Caco-2 (cell line): ENCODE data around the gene BRD3OS. TPM values are rescaled to one million over a fixed set of nuclear protein-coding genes. Genes with fewer than 3 reads are reported as not detected.

Experiments used
- BruUV-seq: library from RNA; stranded (reverse); fragments of 400-500 nt; replicated peaks from 2 replicates; lab custom pipeline; 2021; lab: Mats Ljungman, UMichigan
- CTCF ChIA-PET: fragments of 300-600 bp; sonication (Branson Sonifier 250); formaldehyde crosslinking; loops from one replicate; lab custom pipeline; 2022; ENCODE audit warnings: antibody characterized with exemption; lab: Charles Lee
- POLR2A ChIA-PET: fragments of 300-600 bp; sonication (Branson Sonifier 250); formaldehyde crosslinking; loops from one replicate; lab custom pipeline; 2022; ENCODE audit warnings: antibody characterized with exemption; lab: Charles Lee
- DNase-seq, 2 experiments: peaks; one replicate each; pipeline versions ENCODE4 v3.0.0 to v3.0.0-alpha.2; 2020 to 2022
- H3K27me3 ChIP-seq: replicated peaks from 2 replicates; pipeline ENCODE4 v1.6.0; 2011; ENCODE audit warnings: low read length; ENCODE audit not compliant: control insufficient read depth, insufficient read depth
- H3K36me3 ChIP-seq: 2 replicates; pipeline ENCODE4 v1.5.1; 2011; ENCODE audit warnings: low read length; ENCODE audit not compliant: control insufficient read depth, insufficient read depth
- H3K4me1 ChIP-seq: fragments of 250-450 bp; sonication (Bioruptor Pico); 2 replicates; pipeline ENCODE4 v1.5.1; 2020; ENCODE audit warnings: mild to moderate bottlenecking
- H3K4me3 ChIP-seq: 2 replicates; pipeline ENCODE4 v1.5.1; 2011; ENCODE audit warnings: low read depth, mild to moderate bottlenecking, control low read depth, low read length
- H3K9me3 ChIP-seq: fragments of 250-450 bp; sonication (Bioruptor Pico); 2 replicates; pipeline ENCODE4 v1.5.1; 2020; ENCODE audit warnings: mild to moderate bottlenecking, moderate library complexity
- H3K27ac Mint-ChIP-seq: one replicate; pipeline ENCODE4 v1.8.0; 2022; ENCODE audit warnings: mixed read lengths; ENCODE audit not compliant: unreplicated experiment
- H3K27me3 Mint-ChIP-seq: one replicate; pipeline ENCODE4 v1.8.0; 2022; ENCODE audit warnings: mixed read lengths; ENCODE audit not compliant: insufficient read depth, unreplicated experiment
- H3K36me3 Mint-ChIP-seq: one replicate; pipeline ENCODE4 v1.8.0; 2022; ENCODE audit warnings: mild to moderate bottlenecking, mixed read lengths; ENCODE audit not compliant: insufficient read depth, unreplicated experiment
- H3K4me1 Mint-ChIP-seq: one replicate; pipeline ENCODE4 v1.8.0; 2022; ENCODE audit warnings: low read depth, mixed read lengths; ENCODE audit not compliant: unreplicated experiment
- H3K4me3 Mint-ChIP-seq: one replicate; pipeline ENCODE4 v1.8.0; 2022; ENCODE audit warnings: mild to moderate bottlenecking, moderate library complexity, mixed read lengths; ENCODE audit not compliant: unreplicated experiment
- H3K9me3 Mint-ChIP-seq: one replicate; pipeline ENCODE4 v1.8.0; 2022; ENCODE audit warnings: mixed read lengths; ENCODE audit not compliant: unreplicated experiment
- CTCF ChIP-seq, 2 experiments: fragments of 200-600 bp in 1 of 2; IDR thresholded peaks; 1 replicate in 1 of 2; 2 replicates in 1 of 2; pipeline versions ENCODE4 v1.5.1 to v1.8.0; 2011 to 2022; ENCODE audit warnings: antibody characterized with exemption in 1 of 2, control low read depth in 1 of 2, inconsistent platforms in 1 of 2, low read depth in 1 of 2, low read length in 1 of 2, mild to moderate bottlenecking in 1 of 2, moderate library complexity in 1 of 2; ENCODE audit not compliant: insufficient read depth in 1 of 2, severe bottlenecking in 1 of 2, unreplicated experiment in 1 of 2
- intact Hi-C: fragments of 100-400 bp; cut with micrococcal nuclease; formaldehyde crosslinking; loops from one replicate; pipeline ENCODE4 v1.10.0; 2022; ENCODE audit not compliant: unreplicated experiment
- total RNA-seq: library from RNA; stranded (reverse); gene quantifications from 2 replicates; pipeline ENCODE4 v1.2.3, GENCODE V29; 2022

The BRD3OS gene
- total RNA-seq, 1 experiment from 2014 or later, result 9.4 TPM

- peaks cover 24% of the 10 kb centered on the region for H3K36me3 Mint-ChIP-seq
- no peak for TF ChIP-seq CTCF (IDR thresholded peaks at IDR 0.05; ENCODE audit: insufficient read depth in 1 of 2, low read depth in 1 of 2, low read length in 1 of 2, severe bottlenecking in 1 of 2, unreplicated experiment in 1 of 2)
- no peak for DNase-seq
- H3K9me3 Mint-ChIP-seq, result no peaks in the 10 kb centered on the region
- no peaks in the 10 kb centered on the region for H3K36me3 ChIP-seq
- CTCF ChIA-PET, result no interaction called here
- H3K4me3 Mint-ChIP-seq, result no peak overlapping the region
- BruUV-seq, result no TSS peak
- POLR2A ChIA-PET, result no interaction called here
- peak overlapping the region; percentile 80 for H3K27ac Mint-ChIP-seq
- no peaks in the 10 kb centered on the region for H3K9me3 ChIP-seq
- intact Hi-C loops, result no loop called here
- H3K27me3 Mint-ChIP-seq, result no peaks in the 10 kb centered on the region
- H3K4me1 Mint-ChIP-seq, result peaks cover 17% of the 10 kb centered on the region
- no peaks in the 10 kb centered on the region for H3K27me3 ChIP-seq
- no peak overlapping the region for H3K4me3 ChIP-seq
- H3K4me1 ChIP-seq, result peaks cover 26% of the 10 kb centered on the region
Measured at GRCh38 chr9:133979921-133980863, 45.1 kb upstream of the BRD3OS start.

DNA sequence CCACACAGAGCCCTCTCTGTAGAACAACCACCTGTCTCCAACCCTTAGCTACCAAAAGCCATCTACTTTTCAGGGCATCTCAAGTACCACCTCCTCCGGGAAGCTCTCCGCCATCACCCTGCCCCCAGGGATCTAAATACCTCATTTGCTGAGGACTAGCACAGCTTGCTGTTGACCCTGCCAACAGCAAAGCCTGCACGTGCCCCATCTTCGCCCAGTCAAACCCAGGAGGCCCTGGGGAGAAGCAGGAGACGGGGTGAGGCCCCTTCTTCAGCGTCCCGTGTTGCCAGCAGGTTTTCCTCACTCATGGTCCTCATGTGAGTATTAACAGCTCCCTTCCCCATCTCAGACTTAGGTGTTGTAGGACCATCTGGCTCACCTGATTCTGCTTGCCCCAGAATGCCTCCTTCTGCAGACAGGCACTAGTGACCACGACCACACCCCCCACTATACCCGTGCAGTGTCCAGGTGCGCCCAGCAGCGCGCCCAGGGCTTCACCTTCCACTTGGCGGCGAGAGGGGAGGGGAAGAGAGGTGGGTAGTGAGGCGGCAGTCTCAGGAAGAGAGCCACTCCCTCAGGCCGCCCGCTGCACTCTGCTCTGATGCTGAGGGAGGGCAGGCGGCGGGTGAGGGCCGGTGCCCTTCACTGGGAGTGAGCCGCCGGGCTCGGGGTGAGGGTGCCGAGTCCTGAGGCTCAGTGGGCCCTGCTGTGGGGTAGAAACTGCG, 44.3 kb upstream of the BRD3OS start:
- DNase-seq, result no peak
- peaks cover 24% of the 10 kb centered on the region for H3K36me3 Mint-ChIP-seq
- peak overlapping the region; percentile 26 for H3K27ac Mint-ChIP-seq
- peaks cover 18% of the 10 kb centered on the region for H3K4me1 Mint-ChIP-seq
- POLR2A ChIA-PET, result no interaction called here
- H3K36me3 ChIP-seq, result no peaks in the 10 kb centered on the region
- no peaks in the 10 kb centered on the region for H3K9me3 Mint-ChIP-seq
- H3K9me3 ChIP-seq, result no peaks in the 10 kb centered on the region
- no peak overlapping the region for H3K4me3 ChIP-seq
- intact Hi-C loops, result no loop called here
- no peaks in the 10 kb centered on the region for H3K27me3 Mint-ChIP-seq
- no TSS peak for BruUV-seq
- H3K27me3 ChIP-seq, result no peaks in the 10 kb centered on the region
- peaks cover 21% of the 10 kb centered on the region; the same call in 1 of the 2 replicates for H3K4me1 ChIP-seq
- CTCF ChIA-PET, result no interaction called here
- no peak for TF ChIP-seq CTCF (IDR thresholded peaks at IDR 0.05; ENCODE audit: insufficient read depth in 1 of 2, low read depth in 1 of 2, low read length in 1 of 2, severe bottlenecking in 1 of 2, unreplicated experiment in 1 of 2)
- H3K4me3 Mint-ChIP-seq, result no peak overlapping the region

- no TSS peak for BruUV-seq
- H3K4me1 ChIP-seq, result peaks cover 21% of the 10 kb centered on the region; the same call in 1 of the 2 replicates
- no peaks in the 10 kb centered on the region for H3K36me3 ChIP-seq
- ChIA-PET CTCF (no interaction called here), POLR2A (no interaction called here)
- H3K9me3 ChIP-seq, result no peaks in the 10 kb centered on the region
- H3K4me3 ChIP-seq, result no peak overlapping the region
- H3K9me3 Mint-ChIP-seq, result no peaks in the 10 kb centered on the region
- H3K27me3 Mint-ChIP-seq, result no peaks in the 10 kb centered on the region
- intact Hi-C loops, result no loop called here
- no peak for TF ChIP-seq CTCF (IDR thresholded peaks at IDR 0.05; ENCODE audit: insufficient read depth in 1 of 2, low read depth in 1 of 2, low read length in 1 of 2, severe bottlenecking in 1 of 2, unreplicated experiment in 1 of 2)
- H3K36me3 Mint-ChIP-seq, result peaks cover 28% of the 10 kb centered on the region
- H3K4me3 Mint-ChIP-seq, result no peak overlapping the region
- H3K27me3 ChIP-seq, result no peaks in the 10 kb centered on the region
- H3K27ac Mint-ChIP-seq, result peak overlapping the region; percentile 26
- H3K4me1 Mint-ChIP-seq, result peaks cover 22% of the 10 kb centered on the region
- no peak for DNase-seq
Measured at GRCh38 chr9:133981589-133981957, 43.7 kb upstream of the BRD3OS start.
